Stimulated activated CD4-positive, alpha-beta T cell treated with anti-CD3 and anti-CD28 coated beads, TNF-alpha, amount 100 ng/mL, for 24 hours (primary cell): ENCODE results near the gene INSYN2B.
"Not testable (repeated sequence)": the region's sequence is repeated elsewhere in the genome, so short reads cannot be mapped to it uniquely, and the experiment has no call there.

ENCODE experiments used
- DNase-seq, 3 experiments: peaks; one replicate each; pipeline ENCODE4 v3.0.0-alpha.2; 2020; ENCODE audit warnings: low read depth in 3 of 3

The INSYN2B gene

DNA sequence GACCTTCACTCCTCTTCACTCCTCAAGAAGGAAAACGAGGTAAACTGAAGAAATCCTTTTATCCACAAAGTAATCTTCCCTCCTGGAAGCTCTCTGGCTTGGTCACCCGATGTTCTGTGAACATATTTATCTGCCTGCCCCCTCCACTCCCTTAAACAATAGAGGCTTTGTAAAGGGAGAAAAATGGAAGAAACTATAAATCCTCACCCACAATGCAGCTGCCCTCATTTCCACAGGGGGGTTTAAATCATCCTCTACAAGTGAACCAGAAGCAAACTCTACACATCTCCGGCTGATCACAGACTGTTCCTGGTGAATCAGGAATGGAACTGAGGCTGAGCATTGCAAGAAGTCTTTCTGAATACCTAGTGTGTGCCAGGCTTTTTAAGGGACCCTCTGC is 7.2 kb downstream of the INSYN2B start:
- DNase-seq, result no peak

DNA sequence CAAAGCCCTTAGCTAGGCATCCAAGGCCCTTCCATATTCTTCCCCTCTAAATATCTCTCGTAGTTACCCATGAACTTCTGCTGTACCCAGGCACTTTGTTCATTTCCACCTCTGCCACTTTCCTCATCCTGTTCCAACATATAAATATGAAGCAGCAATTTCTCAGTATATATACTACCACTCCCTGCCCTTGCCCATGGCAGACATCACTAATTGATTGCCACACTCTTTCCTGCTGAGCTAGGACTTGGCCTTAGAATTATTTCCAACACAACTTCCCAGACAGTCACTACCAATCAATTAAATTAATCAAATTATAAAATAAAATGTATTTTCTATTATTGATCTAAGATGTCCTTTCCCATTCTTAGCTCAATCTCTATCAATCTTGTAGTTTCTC is 8.5 kb downstream of the INSYN2B start:
- no peak for DNase-seq

DNA sequence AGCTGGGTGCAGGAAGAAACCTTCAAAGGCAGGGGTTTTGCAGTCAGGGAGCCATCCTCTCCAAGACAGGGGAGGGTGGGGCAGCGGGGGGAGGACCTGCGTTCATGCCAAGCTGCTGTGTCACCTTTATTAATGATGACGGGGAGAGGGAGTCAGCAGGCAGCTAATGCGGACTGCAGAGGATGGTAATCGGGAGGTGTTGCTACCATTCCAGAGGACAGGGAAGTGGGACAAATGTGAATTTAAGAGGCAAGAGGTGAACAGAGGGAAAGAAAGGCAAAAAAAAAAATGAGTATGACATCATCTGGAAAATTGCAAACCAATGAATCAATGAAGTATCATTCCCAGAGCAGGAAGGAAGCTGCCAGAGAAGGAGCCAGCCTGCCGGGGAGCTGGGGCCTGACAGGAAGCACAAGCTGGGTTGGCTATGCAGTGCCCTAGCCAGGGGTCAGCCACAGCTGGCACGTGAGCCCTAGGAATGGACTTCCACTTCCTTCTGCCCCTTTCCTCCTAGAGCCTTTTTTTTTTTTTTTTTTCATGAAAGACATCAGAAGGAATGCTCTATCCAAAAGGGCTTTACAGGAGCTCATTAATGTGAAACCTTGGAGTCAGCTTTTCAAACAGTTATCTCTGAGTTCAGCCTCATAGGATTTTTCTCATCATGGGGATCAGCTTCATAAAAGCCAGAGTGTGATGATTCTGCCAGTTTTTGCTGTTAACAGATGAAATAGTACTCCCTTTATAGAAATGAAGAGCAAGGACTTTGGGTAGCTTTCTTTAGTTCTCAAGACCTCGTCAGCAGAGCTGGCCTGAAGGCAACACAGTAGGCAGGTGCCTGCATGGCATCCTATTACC is 9.2 kb downstream of the INSYN2B start:
- no peak for DNase-seq

DNA sequence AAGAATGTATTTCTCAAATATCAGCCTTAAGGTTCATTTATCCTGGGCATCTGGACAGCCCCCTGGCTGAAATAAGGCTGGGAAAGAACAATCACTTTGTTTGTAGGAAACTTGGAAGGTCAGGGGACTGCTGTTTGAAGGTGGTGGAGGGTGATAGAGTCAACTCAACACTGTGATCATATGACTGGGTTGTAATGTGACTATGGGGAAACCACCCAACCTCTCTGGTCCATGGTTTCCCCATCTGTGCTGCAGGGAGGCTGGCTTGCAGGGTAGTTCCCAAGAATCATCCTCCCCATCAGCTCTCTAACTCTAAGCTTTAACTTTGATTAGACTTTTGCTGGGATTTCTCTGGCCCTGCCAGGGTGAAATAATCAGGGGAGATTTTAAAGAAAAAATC is 10.0 kb downstream of the INSYN2B start:
- DNase-seq, result no peak

DNA sequence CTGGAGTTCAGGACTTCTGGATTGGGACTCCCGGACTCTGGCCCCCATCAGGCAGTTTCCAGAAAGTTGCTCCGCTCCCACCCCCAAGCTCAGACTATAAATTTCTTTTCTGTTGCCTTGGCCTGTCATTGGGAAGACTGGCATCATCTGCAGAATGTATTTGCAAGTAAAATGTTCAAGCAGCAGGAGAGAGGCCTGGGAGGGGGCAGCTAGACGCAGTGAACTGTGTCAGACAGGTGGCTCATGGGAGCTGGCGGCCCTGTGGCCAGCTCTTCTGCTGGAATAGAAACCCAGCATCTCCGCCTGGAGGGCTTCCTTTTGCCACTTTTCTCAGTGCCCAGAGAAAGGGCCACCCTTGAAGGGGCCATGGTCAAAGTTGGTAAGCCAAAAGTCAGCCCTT is 16.0 kb downstream of the INSYN2B start:
- DNase-seq, result no peak

DNA sequence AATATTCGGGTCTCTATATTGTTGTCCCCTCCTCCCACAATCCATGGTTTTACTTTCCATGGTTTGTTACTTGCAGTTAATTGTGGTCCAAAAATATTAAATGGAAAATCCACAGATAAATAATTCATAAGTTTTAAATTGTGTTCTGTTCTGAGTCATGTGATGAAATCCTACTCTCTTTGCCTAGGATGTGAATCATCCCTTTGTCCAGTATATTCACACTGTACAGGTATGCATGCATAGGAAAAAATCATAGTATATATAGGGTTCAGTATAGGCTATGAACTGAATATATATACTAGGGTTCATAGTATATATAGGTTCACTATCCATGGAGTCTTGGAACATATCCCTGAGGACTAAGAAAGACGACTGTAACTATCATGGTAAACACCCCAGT is 19.6 kb downstream of the INSYN2B start:
- DNase-seq, result no peak

DNA sequence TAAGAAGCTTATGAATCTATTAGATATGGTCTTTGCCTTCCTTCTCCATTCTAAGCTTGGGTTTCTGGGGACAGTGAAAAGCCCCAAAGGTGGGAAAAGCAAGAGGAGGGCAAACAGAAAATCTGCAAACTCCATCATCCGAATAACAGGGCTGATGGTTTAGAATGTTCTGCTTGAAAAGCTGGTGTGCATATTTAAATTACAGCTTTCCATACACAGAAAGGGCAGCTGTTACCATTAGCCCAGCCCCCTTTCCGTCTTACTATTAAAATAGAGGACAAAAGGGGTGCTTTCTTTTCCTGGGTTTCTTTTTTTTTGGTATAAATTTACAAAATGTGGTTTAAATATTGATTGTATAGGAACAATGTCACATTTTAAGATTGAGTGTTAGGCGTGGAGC is 22.0 kb downstream of the INSYN2B start:
- DNase-seq, result no peak

DNA sequence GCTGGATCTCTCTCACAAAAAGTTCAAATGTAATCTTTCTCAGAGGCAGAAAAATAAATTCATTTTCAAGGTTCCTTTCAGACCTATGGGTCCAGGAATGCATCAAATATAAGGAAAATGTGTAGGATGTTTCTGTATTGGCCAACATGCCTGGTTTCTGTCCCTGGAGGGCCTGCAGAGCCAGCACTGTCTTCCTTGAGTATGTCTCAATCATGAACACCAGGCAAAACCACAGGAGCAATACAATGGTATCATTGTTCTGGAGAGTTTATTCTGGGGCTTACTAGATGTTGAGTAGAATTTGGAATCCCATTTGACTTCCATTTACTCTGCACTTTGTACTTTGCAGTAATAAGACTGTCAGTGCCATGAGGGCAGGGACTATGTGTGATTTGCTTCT is 23.5 kb downstream of the INSYN2B start:
- no peak for DNase-seq

DNA sequence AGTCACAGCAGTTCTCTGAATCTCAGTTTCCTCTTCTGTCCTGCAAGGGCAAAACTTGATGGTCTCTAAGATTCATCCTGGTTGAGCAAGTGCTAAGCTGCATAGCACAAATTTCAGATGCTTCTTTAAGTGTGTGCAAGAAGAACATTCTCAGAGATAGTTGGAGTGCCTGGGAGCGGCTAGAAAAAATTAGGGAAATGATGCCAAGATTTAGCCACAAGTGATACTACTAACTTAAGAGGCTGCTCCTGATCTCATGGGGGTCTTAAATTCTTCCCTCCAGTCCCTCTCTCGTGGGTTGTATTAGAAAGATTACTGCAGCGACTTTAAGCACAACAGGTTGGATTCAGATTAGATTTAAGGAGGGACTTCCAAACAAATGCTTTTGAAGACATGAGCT is 24.2 kb downstream of the INSYN2B start:
- DNase-seq, result no peak

DNA sequence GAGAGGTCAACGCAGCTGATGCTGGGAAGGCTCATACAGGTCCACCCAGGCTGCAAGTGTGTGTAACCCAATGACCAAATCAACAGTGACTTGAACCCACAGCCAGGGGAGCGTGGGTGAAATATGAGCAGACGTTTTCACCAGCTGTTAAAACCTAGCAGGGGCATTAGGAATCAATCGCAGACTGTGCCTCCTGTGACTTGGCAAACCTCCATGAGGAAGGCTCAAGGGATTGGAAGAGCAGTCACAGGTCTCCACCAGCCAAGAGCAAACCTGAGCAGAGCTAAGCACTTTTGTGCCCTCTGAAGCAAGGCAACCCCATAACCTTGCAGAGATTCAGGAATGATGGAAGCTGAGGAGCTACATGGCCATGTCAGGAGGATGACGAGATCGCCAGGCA is 25.5 kb downstream of the INSYN2B start:
- DNase-seq, result no peak

DNA sequence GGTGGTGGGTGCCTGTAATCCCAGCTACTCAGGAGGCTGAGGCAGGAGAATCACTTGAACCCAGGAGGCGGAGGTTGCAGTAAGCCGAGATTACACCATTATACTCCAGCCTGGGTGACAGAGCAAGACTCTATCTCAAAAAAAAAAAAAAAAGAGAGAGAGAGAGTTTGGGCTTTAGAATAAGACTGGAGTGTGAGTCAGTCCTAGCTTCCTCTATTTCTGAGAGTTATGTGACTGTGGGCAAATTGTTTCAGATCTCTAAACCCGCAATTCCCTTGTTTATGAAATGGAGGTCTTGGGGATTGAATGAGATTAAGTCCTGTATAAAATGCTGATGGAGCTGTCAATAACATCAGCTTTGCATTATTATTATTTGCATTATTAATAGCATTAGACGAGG is 27.1 kb downstream of the INSYN2B start:
- DNase-seq, result not testable (repeated sequence)

DNA sequence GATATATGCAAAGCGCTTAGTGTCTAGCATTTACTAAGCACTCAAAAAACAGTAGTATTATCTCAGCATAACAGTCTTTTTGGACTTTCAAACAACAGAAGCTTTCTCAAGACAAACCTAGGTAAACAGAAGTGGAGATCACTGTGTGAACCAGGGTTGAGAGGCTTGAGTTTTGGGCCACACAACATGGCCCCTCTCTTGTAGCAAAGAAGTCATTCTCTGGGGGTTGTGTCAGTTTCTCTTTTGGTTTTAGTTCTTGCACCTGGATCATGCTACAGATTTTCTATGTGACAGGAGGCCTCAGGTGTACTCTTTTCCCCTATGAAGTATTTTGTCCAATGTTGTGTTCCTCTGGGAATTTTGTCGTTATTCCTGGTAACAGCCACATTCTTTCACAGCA is 30.0 kb downstream of the INSYN2B start:
- DNase-seq, result no peak

DNA sequence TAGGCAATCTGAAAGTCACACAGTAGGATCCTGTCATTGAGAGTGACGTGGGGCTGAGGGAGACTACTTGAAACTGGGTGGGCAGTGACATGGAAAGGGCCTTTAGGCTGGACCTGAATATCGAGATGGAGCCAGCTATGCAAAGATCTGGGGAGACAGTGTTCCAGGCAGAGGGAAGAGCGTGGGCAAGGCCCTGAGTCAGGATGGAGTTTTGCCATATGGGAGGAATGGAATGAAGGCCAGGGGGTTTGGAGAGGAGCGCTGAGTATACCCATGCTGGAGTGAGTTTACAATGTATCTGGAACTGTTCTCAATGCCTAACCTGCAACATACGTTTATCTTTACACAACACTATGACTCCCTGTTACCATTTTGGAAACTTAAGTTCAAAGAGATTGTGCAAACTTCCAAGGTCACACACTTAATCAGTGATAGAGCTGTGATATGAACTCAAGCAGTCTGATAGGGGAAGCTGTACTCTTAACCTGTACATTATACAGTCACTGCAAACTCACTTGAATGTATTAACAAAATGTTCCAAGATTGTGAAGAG is 33.5 kb downstream of the INSYN2B start:
- no peak for DNase-seq

DNA sequence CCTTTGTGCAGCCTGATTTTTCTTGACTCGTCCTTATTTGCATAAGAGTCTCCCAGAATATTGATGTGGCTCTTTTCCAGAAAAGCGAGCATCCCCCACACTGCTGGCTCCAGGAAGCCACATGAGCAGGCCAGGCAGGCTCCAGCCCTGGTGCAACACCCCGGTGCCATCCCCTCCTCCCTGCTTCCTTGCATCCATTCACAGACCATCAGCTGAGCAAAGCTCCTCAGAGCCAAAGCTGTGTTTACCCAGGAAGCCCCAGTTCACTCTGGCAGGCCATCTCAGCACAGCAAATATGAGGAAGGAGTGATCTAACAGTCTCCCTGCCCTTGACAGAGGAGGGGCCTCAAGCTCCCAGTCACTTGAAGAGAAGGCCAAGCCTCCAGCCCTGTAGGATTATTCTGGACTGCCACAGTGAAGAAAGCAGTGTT is 34.4 kb downstream of the INSYN2B start:
- no peak for DNase-seq

DNA sequence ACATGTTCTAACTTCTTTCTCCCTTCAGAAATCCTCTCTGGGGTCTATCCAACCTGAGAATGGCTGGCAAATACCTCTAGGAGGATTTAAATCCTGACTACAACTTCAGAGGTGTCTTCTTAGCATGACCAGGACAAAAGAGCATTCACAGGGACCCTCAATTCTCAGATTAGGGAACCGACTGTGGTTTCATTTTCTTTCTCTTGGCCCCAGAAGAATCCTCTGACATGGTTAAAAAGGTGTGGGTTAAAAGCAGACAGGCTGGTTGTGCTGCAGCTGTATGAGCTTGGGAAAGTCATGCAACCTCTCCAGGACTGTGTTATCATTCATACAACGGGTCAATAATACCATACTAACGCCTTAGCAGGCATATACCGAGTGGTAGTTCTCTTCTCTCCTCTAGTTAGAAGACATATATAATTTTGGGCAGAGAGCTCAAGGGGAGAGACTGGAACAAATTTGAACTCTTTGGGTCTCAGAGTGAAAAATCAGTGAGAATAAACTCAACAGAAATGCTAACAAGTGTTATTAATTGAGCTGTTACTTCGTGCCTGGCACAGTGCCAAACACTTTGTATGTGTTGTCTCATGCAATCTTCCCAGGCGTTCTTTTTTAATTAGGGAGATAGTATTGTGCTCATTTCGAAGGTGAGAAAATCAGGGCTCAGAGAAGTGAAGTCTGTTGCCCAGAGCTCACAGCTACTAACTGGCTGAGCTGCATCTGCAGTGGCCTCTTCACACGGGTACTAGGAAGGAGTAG is 35.2 kb downstream of the INSYN2B start:
- no peak for DNase-seq

DNA sequence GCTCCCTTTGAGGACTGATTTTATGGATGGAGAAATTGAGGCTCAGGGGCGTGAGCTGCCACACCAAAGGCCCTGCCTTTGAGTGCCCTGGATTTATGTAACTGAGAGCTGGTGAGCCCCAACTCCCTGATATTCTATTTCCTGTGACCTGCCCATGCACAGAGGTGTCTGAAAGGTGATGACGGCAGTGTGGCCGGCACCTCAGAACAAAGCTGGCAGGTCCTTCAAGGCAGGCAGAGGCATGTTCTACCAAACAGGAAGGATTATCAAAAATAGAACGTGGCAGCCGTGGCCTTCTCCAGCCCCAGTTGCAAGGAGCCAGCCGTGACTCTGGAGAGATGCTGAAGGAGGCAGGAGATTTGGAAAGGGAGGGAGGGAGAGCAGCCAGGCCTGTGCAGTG is 36.2 kb downstream of the INSYN2B start:
- no peak for DNase-seq

DNA sequence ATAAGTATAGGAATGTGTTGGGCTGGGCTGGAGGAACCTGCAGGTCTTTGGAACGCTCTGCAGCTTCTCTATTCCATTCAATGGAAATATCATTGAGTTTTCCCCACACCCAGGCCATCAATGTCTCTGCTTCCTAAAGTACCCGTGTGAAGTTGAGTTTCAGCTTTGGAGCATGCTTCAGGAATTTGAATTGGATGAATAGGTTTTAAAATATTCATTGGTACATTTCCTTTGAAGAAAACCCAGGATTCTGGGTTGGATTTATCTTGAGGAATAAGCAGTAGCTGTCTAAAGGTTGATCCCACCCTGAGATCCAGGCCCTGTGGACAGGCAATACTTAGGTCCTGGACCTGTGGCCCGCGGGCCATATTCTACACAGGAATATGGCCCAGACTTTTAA is 37.3 kb downstream of the INSYN2B start:
- DNase-seq, result no peak

DNA sequence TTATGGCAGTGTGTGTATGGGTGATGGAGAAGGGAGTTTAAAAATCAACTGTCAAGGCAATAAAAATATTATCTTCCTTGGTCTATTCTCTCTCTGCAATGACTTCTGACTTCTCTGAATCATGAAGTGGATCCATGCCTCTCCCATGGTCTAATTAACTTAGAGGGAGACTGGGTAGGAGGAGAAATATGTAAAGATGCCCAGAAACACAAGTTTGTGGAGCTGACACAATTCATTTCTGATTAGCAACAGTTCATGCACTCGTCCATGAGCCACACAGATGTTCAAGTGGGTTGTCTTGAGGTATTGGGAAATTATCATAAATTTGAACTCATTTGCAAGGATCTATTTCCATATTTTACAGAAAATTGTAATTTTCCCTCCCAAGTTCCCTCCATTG is 38.1 kb downstream of the INSYN2B start:
- no peak for DNase-seq

DNA sequence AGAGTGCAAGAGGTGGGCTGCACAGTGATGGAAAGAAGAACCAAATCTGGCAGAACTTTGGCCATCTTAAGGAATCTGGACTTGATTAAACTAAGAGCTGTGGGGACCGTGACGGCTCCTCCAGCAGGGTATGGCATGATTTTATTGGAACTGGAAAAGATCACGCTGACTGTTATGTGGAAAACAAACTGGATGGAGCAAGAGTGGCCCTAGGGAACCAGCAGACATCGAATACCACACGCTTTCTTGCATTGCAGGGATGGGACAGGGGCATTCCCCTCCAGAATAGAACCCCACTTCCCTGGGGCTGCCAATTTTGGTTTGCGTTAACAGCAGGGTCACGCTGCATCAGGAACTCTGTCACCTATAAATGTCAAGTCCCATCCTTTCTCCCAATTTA is 38.8 kb downstream of the INSYN2B start:
- DNase-seq, result no peak

DNA sequence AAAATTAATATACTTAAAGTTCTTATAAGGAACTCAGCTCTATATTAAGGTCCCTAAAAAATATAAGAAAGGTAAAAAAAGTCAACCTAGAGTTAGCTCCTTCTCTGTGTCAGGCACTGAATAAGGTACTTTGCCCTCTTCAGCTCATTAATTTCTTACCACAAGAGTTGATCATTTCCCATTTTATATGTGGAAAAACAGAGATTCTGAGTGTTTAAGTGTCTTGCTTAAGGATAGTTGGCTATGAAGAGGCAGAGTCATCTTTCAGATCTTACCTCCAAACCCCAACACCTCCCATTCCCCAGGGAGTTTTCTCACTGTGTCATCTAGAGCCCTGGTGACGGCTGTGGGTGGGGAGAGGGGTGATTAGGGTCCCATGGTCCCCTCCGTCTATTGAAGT is 40.6 kb downstream of the INSYN2B start:
- no peak for DNase-seq

DNA sequence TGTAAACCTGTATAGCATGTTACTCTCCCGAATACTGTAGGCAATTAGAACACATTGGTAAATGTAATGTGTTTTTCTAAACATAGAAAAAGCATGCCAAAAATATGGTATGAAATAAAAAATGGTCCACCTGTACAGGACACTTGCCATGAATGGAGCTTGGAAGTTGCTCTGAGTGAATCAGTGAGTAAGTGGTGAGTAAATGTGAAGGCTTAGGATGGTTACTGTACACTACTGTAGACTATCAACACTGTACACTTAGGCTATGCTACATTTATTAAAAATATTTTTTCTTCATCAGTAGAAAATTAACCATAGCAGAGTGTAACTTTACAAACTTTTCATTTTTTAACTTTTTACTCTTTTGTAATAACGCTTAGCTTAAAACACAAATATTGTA is 41.9 kb downstream of the INSYN2B start:
- DNase-seq, result no peak

DNA sequence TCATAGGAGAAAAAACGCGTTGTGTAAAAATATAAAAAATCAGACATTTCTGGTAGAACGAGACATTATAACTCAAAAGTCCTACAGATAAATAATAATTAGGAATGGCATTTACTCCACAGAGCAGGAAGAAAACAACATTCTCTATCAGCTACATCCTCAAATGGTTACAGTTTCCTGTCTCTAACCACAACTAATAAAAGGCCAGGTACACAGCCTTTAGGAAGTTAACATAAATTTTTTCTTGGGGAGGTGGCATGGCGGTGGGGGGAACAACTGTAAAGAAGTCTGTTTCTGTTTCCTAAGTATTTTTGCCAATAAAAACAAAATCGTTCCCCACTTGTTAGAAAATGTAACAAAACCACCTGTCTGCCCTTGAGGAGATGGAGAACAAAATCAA is 44.5 kb downstream of the INSYN2B start:
- no peak for DNase-seq

DNA sequence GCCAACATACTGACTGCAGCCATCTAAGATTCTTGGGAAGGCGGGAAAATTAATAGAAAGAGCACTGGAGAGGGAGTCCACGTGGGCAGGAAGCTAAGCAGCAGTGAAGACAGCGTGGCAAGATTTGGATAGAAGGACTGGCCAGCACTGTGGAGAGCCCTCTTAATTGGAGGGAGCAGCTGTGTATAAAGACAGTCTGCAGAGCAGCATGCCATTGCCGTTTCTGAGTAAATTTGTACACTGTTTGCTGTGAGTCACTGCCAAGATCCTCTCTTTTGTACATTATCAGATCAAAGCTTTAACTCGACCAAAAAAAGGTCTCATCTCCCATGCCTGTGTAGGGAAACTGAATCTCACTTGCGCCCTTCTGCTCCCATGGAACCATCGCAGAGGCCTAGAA is 45.3 kb downstream of the INSYN2B start:
- no peak for DNase-seq
